Ramos (cell line): Measurements from ENCODE around the gene HOXA10.

Source experiments
- in situ Hi-C: fragments of 300-500 bp; cut with MboI; formaldehyde crosslinking; loops from one replicate; pipeline ENCODE4 v1.14.3; 2022; ENCODE audit warnings: low sequenced_read_pairs; ENCODE audit not compliant: unreplicated experiment

The HOXA10 gene

DNA sequence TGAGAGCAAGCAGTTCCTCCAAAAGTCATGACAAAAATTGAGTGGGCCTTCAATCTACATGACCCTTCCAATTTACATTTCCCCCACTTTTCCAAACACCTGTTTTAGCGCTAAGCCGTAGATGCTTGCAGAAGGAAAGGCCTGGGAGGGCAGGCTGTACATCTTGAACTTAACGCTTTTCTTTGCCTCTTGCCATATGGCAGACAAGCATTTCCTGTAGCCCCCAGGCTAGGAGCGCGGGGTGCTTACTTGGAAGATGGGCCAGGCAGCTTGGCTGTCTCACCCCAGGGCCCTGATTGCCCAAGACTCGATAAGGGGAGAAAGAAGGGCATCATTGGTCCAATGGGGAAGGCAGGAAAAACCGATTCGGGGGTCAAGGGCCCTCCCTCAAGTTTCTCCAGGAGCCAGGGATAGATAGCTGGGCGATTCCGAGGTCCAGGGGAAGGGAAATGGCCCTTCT is 1.8 kb downstream of the HOXA10 start:
- in situ Hi-C loops = loop anchor here (25.0 kb wide), 2 partner anchors 1110 to 1285 kb away; no protein-coding TSS in a partner anchor

DNA sequence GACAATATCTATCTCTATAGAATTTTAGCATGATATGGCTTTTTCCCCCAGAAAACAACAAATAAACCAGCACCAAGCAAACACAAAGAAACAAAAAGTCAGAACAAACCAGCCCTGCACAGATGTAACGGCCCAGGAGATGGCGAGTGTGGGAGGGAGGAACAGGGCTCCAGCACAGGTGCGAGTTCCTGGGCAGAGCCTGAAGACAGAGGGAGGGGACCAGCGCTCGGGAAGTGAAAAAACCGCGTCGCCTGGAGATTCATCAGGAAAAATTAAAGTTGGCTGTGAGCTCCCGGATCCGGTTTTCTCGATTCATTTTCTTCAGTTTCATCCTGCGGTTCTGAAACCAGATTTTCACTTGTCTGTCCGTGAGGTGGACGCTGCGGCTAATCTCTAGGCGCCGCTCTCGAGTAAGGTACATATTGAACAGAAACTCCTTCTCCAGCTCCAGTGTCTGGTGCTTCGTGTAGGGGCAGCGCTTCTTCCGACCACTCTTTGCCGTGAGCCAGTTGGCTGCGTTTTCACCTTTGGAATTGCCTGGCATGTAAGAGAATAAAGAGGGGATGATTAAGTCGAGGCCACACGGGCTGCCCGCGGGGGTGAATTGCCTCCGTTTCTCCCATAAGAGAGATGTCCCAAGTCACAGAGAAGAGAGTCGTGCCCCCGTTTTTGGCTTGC is 2.3 kb downstream of the HOXA10 start:
- in situ Hi-C loops = loop anchor here (25.0 kb wide), 2 partner anchors 1109 to 1284 kb away; no protein-coding TSS in a partner anchor

DNA sequence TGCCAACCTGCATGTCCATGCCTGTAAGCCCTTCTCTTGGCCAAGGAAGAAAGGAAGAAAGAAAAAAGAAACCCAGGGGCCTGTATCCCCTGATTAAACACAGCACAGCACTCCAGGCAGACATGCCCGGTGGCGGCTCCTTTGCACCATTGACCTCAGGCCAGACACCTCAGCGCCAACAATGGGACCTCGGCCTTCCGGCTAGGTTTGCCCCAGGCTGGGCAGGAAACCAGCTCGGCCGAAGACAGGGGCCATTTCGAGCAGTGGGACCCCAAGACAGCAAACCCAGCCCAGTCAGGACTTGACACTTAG is 2.8 kb downstream of the HOXA10 start:
- in situ Hi-C loops = loop anchor here (25.0 kb wide), 2 partner anchors 1109 to 1284 kb away; no protein-coding TSS in a partner anchor

DNA sequence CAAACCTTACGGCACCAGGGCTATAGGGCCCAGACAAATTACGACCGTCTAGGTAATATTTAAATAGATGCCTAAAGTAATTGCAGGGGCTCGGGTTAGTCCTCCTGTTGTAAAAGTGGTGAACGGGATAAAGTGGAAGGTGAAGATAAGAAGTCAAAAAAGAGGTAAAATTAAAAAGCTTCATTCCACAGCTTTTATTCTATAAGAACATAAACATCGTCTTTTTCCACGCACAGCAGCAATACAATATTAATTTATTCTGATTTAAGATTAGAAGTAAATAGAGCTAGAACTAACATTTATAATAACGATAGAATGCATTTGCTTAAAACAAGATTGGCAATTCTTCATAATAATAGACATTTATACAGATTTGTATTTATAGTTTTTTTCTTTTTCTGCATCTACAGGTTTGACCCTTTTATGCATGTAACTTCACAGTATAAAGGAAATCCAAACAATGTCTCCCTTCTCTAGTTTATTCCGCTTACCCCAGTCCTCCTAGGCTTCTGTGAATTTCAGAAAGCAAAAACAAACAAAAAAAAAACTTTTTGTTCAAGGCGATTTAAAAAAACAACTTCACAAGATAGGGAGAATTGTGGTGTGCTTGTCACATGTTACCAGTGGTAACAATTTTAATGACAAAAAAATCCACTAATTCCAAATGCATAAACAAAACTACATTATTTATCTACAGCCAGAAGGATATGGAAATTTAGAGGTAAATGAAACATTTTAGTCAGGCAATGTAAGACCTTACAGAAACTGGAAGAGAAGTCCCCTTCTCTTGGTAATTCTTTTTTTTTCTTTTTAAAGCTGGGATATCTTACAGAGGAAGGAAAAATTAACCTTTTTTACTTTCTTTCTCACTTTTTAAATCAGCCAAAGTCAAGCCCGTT is 3.4 kb downstream of the HOXA10 start:
- in situ Hi-C loops = loop anchor here (25.0 kb wide), 2 partner anchors 1108 to 1283 kb away; no protein-coding TSS in a partner anchor

DNA sequence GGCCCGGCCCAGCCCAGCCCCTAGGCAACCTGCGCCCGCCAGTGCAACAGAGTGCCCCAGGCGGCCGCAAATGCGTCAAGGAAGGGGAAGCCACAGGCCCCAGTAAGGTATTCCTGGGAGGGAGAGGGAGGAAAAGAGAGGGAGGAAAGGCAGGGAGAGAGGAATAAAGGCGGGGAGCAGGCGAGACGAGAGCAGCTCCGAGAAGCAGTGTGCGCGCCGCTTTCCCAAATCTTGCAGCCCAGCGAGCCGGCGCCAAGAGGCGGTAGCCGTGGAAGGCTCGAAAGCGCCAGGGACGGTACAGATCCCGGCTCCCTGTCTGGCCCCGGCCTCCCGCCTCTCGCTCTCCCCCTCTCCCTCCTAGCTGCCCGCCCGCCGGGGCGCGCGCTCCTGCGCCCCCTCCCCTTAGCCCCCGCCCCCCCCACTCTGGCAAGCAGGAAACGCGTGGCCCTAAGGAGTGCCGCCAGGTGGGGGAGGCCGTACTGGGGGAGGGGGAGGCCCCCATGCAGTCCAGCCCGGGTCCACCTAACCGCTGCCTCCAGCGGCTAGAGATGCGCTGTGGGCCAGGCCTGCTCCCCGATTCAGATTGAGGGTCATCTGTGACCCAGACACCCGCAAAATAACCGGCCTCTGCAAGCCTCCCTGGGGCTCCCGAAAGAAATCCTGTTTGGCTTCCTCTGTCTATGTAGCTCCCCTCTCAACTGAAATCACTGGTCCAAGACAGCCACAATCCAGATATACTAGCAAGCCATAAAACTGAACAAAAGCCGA is 4.3 kb downstream of the HOXA10 start:
- in situ Hi-C loops = loop anchor here (25.0 kb wide), 2 partner anchors 1108 to 1283 kb away; no protein-coding TSS in a partner anchor

DNA sequence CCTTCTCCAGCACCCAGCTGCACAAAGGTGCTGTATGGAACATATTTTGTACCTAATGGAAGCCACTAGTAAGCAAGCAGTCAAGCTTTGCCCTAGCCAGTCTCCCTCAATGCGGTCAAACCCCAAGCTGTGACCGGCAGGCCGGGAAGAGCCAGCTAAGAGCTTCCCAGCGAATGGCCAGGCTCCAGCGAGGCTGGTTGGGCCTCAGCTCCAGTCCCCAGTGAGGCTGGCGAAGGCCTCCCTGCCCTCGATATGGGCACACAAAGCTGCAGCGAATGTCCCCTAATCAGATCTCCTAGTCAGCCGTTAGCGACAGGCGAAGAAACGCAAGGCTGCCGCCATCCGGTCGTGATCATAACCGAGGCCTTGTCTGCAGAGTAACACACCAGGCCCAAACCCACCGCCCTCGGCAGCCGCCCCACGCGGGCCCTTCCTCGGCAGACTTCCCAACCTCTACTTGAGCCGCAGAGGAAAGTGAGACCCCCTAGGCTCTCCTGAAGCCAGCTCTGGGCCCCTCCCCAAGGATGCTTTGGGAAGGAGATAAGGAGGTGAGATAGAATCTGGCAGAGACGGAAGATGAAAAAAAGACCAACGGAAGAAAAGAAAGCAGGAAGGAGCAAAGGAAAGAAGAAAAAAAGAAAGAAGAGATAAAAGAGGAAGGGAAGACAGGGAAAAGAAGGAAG is 5.7 kb downstream of the HOXA10 start:
- in situ Hi-C loops = loop anchor here (25.0 kb wide), 2 partner anchors 1106 to 1281 kb away; no protein-coding TSS in a partner anchor

DNA sequence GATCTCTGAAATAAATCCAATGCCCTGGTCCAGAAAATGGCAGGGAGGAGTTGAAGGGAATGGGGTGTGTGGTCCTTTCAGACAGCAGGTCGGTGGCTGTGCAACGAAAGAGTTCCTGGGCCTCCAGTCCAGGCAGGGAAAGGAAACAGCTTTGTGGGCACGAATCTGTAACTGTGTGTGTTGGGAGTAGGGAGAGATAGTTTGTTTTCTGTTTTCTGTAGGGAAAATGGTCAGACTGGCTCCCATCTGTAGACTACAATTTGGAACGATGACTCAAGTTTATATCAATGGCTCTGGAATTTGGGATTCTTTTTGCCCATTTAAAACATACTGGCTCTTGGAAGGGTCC is 6.2 kb downstream of the HOXA10 start:
- in situ Hi-C loops = loop anchor here (25.0 kb wide), 2 partner anchors 1106 to 1281 kb away; no protein-coding TSS in a partner anchor

DNA sequence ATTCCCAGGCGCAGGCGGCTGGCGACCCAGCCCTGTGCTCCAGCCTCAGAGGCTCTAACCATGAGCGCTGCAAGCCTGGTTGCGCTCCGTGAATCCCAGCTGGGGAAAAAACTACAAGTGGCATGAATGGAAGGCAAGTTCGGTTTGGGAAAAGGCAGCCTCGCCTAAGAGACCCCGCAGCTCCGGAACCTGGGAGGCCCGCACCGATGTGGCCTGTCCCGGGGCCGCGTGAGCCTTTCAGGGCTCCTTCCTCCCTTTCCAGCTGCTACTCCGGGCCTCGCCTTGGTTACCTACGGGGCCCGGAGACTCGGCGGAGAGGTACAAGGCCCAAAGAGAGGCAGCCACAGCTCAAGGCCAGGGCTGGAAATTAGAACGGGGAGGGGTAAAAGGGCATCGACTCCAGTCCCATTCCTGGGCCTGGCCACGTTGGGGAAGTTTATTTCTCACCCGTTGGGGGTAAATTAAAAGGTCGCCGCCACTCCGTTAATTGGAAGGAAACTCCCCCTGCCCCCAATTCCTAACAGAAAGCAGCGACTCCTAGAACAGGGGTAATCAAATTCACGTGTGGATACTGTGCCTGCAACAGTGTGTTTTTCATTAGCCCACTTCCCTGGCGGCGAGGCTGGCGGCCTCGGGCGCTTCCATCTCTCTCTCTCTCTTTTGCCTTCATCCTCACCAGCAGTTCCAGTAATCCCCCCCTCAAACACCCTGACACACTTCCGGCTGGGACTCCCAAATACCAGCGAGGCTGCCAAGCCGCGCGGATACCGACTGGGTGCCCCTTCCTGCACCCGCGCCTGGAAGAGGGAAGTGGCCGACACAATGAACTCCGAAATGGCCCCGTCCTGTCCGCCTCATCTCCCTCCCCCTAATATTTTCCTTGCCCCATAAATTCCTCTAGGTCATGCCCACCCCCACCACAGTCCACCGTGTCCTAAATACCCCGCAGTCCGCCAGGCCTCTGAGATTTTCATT is 7.3 kb downstream of the HOXA10 start:
- in situ Hi-C loops = loop anchor here (25.0 kb wide), 2 partner anchors 1105 to 1280 kb away; no protein-coding TSS in a partner anchor

DNA sequence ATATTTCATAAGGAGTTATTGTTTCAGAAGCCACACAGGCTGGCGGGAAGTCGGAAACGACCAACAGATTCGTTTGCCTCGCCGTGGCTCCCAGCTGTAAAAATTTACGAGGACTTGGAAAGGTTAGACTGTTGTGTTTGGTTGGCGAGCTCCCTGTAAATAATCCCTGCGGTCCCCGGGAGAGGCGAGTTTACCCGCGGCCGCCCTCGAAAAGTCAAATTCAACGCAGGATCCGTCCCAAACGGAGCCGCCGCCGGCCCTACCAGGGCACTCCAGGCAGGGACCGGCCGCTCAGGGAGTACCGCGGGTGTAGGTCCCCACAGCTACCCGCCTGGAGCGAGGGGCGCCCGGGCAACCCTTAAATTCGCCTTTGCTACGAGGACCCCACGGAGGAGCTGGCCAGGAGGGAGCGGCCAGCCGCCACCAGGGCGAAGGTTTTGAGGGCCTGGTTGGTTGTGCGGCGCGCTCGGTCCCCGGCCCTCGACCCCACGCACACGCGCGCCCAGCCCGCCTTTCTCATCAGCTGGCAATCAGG is 8.1 kb downstream of the HOXA10 start:
- in situ Hi-C loops = loop anchor here (25.0 kb wide), 2 partner anchors 1104 to 1279 kb away; no protein-coding TSS in a partner anchor

DNA sequence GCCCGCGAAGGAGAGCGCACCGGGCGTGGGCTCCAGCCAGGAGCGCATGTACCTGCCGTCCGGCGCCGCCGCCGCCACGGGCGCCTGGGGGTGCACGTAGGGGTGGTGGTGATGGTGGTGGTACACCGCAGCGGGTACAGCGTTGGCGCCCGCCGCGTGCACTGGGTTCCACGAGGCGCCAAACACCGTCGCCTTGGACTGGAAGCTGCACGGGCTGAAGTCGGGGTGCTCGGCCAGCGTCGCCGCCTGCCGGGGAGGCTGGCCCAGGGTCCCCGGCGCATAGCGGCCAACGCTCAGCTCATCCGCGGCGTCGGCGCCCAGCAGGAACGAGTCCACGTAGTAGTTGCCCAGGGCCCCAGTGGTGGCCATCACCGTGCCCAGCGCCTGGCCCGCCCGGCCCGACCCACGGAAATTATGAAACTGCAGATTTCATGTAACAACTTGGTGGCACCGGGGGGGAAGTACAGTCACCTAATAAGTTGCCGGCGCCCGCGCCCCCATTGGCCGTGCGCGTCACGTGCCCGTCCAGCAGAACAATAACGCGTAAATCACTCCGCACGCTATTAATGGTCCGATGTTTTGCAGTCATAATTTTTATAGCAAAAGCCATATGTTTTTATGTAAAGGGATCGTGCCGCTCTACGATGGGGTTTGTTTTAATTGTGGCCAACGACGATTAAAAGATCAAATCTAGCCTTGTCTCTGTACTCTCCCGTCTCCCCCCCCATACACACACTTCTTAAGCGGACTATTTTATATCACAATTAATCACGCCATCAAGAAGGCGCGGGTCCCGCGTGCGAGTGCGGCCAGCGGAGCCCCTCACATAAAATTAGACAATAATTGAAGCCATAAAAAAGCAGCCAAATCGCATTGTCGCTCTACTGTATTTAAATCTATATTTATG is 8.8 kb downstream of the HOXA10 start, which contains the start of gene HOXA9:
Gene HOXA9 (minus strand): TSS at position 449 of the 907 bp plus-strand sequence. CDS start 80 bp downstream, at position 369.
- in situ Hi-C loops = loop anchor here (25.0 kb wide), 2 partner anchors 1103 to 1278 kb away; no protein-coding TSS in a partner anchor

DNA sequence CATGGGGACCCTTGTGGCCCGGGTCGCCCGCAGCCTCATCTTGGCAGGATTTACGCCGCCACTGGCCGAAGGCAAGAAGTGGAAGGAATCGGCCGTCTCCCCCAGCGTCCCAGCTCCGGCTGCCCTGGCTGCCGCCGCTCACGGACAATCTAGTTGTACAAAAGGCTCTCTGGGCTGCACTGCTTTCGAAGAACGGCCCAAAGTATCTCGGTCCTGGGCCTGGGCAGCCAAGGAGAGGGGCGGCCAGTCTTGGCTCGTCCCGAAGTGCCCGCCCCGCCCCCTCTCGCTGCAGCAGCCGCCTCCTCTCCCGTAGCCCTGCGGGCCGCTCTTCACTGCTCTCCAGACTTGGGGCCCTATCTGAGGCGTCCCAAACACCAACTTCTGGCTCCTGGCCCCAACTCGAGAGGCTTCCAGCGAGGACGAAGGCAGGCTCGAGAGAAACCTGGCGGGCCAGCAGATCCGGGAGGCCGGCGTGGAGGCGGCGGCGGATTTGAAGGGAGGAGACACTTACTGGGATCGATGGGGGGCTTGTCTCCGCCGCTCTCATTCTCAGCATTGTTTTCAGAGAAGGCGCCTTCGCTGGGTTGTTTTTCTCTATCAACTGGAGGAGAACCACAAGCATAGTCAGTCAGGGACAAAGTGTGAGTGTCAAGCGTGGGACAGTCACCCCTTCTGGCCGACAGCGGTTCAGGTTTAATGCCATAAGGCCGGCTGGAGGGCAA is 9.6 kb downstream of the HOXA10 start:
- in situ Hi-C loops = loop anchor here (25.0 kb wide), 2 partner anchors 1102 to 1277 kb away; no protein-coding TSS in a partner anchor

DNA sequence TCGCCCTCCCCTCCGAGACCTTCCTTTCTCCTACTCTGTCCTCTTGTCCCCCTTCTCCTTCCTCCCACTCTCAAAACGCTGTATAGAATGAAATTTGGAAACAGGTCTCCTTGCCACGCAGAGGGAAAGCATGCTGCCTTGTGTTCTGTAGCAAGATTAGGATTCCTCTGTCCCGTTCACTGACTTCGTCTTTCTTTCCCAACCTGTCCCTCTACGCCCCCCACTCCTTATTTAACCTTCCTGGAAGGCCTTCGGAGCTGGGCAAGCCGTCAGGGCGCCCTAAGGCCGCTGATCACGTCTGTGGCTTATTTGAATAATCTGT is 10.1 kb downstream of the HOXA10 start:
- in situ Hi-C loops = loop anchor here (25.0 kb wide), 2 partner anchors 1102 to 1277 kb away; no protein-coding TSS in a partner anchor

DNA sequence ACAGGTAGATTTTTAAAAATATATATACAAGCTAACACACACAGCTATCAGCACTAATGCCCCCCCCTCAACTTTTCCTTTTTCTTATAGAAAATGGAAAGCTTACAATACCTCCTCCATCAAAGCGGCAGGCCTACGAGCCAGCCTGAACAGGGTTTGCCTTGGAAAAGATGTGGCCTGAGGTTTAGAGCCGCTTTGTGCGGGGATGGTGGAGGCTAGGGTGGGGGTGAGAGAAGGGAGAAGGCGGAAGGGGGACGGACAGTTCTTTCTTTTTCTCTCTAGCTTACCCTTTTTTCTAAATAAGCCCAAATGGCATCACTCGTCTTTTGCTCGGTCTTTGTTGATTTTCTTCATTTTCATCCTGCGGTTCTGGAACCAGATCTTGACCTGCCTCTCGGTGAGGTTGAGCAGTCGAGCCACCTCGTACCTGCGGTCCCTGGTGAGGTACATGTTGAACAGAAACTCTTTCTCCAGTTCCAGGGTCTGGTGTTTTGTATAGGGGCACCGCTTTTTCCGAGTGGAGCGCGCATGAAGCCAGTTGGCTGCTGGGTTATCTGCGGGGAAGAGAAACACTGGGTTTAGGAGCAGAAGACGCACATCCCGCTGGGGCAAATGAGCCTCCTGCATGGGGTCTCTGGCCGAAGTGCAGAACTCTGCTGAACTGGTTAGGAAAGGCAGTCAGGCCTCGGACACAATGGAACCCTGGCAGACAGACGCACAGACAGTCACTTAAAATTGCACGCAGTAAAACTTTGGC is 10.7 kb downstream of the HOXA10 start:
- in situ Hi-C loops = loop anchor here (25.0 kb wide), 2 partner anchors 1101 to 1276 kb away; no protein-coding TSS in a partner anchor

DNA sequence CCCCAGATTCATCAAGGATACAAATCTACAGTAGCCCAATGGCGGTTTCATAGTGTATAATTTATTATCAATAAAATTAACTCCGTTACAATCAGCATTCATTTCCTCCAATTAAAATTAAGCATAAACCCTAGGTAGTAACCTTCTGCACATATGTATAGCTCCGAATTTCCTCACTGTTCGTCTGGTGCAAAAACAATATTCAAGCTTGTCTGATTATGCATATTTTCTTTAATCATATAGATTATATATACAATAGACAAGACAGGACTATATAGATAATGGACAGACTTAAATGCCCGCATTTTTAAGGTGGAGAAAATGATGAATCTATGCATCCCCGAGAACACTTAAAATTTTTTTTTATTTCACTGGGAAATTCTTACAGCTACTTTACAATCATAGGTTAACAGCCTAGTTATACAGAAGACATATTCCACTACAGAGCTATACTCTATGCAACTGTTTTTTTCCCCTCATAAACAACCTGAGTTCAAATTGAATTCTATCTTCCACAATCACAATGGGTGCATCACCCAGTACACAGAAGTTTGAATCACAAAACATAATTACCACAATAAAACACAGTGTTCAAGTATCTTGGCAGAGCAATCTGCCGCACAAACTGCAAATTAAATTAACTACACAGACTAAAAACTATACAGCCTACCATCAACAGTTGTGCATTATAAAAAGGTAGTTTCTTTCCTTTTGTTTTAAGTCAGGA is 11.4 kb downstream of the HOXA10 start:
- in situ Hi-C loops = loop anchor here (25.0 kb wide), 2 partner anchors 1100 to 1275 kb away; no protein-coding TSS in a partner anchor
